GM19324 (cell line): Measurements from ENCODE around the gene ZNF443.
"Not testable (repeated sequence)": the region's sequence is repeated elsewhere in the genome, so short reads cannot be mapped to it uniquely, and the experiment has no call there.

Source experiments
- ATAC-seq: cut with Tn5 transposase; IDR thresholded peaks from one replicate; pipeline ENCODE4 v1.9.1; 2021; ENCODE audit warnings: mild to moderate bottlenecking, moderate library complexity; ENCODE audit not compliant: unreplicated experiment, low FRiP score

ZNF443 gene

DNA sequence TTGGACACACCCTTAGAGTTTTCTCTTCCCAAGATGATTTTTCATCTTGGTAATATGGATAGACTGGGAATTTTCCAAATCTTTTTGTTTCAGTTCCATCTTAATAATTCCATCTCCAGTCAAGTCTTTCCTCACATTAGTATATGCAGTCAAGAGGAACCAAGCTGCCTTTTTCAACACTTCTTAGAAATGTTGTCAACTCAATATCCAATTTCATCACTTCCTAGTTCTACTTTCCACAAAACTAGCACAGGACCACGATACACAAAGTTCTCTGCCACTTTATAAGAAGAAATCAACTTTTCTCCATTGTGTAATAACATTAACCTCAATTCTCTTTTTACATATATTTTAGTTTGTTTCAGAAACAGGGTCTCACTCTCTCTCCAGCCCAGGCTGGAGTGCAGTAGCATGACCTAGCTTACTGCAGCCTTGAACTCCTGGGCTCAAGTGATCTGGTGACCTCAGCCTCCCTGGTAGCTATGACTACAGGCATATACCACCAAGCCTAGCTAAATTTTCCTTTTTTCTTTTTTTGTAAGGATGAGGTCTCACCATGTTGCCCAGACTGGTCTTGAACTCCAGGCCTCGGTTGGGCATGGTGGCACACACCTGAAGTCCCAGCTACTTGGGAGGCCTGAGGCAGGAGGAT is 15.5 kb downstream of the ZNF443 start:
- ATAC-seq = no peak

- not testable (repeated sequence) for ATAC-seq
Measured at GRCh38 chr19:12417273-12417672, 23.5 kb downstream of the ZNF443 start.

- no peak for ATAC-seq
Measured at GRCh38 chr19:12411893-12412292, 28.9 kb downstream of the ZNF443 start.

DNA sequence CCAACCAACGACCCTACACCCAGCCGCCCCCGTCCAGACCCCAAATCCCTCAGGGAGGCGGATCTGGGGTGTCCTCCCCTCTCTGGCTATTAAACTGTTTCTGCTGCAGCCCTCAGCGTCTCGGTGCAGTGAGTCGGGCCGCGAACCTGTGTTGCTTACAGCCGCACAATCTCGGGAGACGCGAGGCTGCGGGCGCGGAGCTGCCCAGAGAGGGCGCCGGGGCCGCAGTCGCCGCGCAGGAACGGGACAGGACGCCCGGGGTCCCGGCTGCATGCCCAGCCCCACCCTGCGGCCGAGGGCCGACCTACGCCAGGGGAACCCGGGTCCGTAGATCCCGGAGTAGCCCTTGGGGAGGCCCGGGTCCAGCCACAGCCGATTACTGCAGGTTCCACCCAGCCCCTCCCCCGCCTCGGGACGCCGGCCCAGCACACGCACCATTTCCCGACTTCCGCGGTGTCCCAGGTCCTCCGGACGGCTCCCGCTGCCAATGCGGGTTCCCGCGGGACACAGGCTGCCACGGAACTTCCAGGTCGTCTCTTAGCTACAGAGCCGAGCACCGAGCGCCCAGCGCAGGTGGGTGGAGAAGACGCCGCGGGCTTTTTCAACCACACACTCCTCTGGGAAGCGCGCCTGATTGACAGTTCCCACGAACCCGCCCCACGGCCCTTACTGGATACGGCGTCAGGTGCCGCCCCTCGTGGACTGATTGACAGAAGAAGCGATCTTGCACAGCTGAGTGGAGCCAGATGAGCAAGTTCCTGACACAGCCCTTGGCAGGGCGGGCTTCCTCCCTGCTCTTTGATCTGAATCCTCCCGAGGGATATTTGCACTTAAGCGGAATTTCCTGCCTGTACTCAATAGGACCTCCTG is 40.0 kb downstream of the ZNF443 start, which contains the start of gene ZNF799:
Gene ZNF799 (minus strand): TSS at position 639 of the 870 bp plus-strand sequence. CDS start 201 bp downstream, at position 438.
- ATAC-seq = peak; percentile 95

DNA sequence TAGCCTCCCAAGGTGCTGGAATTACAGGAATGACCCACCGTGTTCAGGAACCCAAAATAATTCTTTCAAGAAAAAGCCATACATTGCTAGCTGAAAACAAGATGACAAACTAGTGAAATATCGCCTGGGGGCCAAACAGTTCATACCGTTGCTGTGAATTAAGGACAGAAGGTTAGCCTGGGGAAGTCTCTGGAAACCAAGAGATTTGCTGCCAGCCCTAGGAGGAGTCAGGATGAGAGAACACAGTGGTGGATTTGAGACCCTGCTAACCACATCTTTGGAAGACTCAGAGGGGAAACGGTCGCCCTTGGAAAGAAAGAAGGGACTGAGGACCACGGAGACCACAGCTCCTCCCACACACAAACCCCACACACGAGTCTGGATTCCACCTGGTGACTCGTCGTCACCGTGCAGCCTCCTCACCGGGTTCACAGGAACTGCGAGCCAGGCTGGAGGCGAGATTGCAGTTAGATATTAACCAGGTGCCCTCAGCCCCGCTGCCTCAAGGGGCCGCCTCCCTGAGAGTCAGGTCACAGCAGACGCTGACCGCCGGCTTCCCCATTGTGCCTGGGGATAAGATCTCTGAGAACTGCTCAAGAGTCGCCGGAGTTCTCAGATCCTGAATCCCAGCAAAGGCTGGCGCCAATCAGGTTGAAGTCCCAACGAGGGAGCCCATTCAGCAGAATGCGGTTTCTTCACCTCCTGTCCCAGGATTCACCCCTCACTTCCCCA is 40.8 kb downstream of the ZNF443 start:
- ATAC-seq = peak; percentile 39

DNA sequence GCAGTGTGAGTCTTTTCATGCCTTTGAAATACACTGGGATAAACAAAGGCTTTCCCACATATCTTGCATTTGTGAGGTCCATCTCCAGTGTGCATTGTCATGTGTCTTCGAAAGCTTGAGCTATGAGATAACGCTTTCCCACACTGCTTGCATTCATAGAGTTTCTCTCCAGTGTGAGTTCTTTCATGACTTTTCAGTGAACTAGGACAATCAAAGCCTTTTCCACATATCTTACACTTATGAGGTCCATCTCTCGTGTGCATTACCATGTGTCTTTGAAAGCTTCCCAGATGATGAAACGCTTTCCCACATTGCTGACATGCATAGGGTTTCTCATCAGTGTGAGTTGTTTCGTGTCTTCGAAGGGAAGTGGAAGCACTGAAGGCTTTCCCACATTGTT is 49.7 kb downstream of the ZNF443 start:
- ATAC-seq = not testable (repeated sequence)

DNA sequence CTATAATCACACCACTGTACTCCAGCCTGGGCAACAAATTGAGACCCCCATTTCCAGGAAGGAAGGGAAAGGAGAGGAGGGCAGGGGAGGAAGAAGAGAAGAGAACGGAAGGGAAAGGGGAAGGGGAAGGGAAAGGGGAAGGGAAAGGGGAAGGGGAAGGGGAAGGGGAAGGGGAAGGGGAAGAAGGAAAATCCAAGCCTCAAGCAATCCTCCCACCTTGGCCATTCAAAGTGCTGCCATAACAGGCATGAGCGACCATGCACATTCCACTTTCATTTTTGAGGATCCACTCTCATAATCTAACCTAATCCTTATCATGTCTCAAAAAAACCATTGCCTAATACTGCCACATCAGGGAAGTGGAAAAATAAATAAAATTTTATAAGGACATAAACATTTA is 54.5 kb downstream of the ZNF443 start:
- ATAC-seq = not testable (repeated sequence)

DNA sequence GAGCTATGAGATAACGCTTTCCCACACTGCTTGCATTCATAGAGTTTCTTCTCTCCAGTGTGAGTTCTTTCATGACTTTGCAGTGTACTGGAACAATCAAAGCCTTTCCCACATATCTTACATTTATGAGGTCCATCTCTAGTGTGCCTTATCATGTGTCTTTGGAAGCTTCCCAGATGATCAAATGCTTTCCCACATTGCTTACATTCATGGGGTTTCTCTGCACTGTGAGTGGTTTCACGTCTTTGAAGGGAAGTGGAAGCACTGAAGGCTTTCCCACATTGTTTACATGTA is 60.4 kb downstream of the ZNF443 start:
- ATAC-seq = no peak

DNA sequence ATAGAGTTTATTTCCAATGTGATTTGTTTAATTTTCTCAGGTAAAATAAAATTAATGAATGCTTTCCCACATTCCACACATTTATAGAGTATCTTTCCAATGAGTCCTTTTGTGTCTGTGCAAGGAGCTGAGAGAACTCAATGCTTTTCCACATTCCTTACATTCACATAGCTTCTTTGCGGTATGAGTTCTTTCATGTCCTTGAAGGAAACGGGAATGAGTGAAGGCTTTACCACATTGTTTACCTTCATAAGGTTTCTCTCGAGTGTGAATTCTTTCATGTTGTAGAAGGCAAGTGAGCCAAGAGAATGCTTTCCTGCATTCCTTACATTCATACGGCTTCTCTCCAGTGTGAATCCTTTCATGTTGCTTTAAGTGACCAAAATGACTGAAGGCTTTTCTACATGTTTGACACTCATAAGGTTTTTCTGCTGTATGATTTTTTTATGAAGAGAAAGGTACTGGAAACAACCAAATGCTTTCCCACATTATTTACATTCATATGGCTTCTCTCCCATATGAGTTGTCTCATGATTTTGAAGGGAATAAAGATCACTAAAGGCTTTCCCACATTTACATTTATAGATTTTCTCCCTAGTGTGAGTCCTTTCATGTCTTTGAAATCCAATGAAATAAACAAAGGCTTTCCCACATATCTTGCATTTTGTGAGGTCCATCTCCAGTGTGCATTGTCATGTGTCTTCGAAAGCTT is 60.9 kb downstream of the ZNF443 start:
- no peak for ATAC-seq
